Measurements from ENCODE around the gene OSBPL10. TPM values are rescaled to one million over a fixed set of nuclear protein-coding genes. Genes with fewer than 3 reads are reported as not detected.

The OSBPL10 gene
- total RNA-seq, 1 experiment from 2014 or later = 172 TPM

DNA sequence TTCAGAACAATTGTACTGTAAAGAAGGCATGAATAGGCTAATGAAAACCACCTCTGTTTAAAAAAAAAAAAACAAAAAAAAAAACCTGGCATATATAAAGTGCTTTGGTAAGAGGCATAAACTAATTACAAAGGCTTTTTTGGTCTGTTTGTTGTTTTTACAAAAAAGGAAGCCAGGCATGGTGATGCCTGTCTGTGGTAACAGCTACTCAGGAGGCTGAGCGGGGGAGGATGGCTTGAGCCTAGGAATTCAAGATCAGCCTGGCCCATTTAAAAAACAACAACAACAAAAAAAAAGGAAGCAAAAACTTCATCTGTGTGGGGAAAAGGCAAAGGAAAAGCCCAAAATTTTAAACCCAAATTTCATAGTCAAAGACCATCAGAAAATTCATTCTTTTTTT lies 47.0 kb downstream of the OSBPL10 start:
- intact Hi-C loops (cut with micrococcal nuclease) = no loop called here
- TF ChIP-seq, protein P1, sequence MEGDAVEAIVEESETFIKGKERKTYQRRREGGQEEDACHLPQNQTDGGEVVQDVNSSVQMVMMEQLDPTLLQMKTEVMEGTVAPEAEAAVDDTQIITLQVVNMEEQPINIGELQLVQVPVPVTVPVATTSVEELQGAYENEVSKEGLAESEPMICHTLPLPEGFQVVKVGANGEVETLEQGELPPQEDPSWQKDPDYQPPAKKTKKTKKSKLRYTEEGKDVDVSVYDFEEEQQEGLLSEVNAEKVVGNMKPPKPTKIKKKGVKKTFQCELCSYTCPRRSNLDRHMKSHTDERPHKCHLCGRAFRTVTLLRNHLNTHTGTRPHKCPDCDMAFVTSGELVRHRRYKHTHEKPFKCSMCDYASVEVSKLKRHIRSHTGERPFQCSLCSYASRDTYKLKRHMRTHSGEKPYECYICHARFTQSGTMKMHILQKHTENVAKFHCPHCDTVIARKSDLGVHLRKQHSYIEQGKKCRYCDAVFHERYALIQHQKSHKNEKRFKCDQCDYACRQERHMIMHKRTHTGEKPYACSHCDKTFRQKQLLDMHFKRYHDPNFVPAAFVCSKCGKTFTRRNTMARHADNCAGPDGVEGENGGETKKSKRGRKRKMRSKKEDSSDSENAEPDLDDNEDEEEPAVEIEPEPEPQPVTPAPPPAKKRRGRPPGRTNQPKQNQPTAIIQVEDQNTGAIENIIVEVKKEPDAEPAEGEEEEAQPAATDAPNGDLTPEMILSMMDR (IDR thresholded peaks at IDR 0.05; ENCODE audit: unreplicated experiment) = no peak
- DNase-seq (ENCODE audit: unreplicated experiment) = peak; percentile 45

DNA sequence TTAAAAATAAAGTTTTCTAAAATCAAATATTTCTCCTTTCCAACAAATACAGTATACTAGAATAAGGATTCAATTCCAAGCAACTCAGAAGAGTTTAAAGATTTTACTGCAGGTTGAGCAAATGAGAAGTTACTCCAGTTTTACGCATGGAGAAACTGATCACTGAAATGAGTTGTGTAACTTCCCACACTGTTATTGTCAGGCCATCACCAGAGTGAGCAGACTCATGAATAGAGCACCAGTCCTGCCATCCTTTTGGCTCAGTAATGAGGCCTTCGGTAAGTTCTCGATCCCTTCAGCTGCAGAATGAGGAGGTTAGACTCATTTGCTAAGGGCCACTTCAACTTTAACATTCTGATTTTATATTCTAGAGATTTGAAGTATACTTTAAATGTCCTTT lies 48.1 kb downstream of the OSBPL10 start:
- TF ChIP-seq, protein P1 (IDR thresholded peaks at IDR 0.05; ENCODE audit: unreplicated experiment) = no peak
- no peak for DNase-seq (ENCODE audit: unreplicated experiment)
- ChIA-PET CTCF (no interaction called here), POLR2A (interaction anchor here (2.0 kb wide), 1 partner anchor 42 kb away, joined by 5 read pairs; no protein-coding TSS in a partner anchor)
- no TSS peak for BruUV-seq (replicated peaks)
- Mint-ChIP-seq H3K4me1 (ENCODE audit: insufficient read depth, unreplicated experiment) (peaks cover 22% of the 10 kb centered on the region), H3K27me3 (ENCODE audit: insufficient read depth, unreplicated experiment) (no peaks in the 10 kb centered on the region), H3K27ac (ENCODE audit: low read depth, unreplicated experiment) (no peak overlapping the region), H3K9me3 (ENCODE audit: unreplicated experiment) (no peaks in the 10 kb centered on the region), H3K4me3 (ENCODE audit: unreplicated experiment) (no peak overlapping the region), H3K36me3 (ENCODE audit: insufficient read depth, unreplicated experiment) (no peaks in the 10 kb centered on the region)
- intact Hi-C loops (cut with micrococcal nuclease) = no loop called here

More for the DNA sequence above, 47.0 kb downstream of the OSBPL10 start:
- Mint-ChIP-seq H3K9me3 (ENCODE audit: unreplicated experiment) (no peaks in the 10 kb centered on the region), H3K36me3 (ENCODE audit: insufficient read depth, unreplicated experiment) (no peaks in the 10 kb centered on the region), H3K27me3 (ENCODE audit: insufficient read depth, unreplicated experiment) (no peaks in the 10 kb centered on the region), H3K4me3 (ENCODE audit: unreplicated experiment) (no peak overlapping the region), H3K27ac (ENCODE audit: low read depth, unreplicated experiment) (no peak overlapping the region), H3K4me1 (ENCODE audit: insufficient read depth, unreplicated experiment) (peaks cover 21% of the 10 kb centered on the region)
- no TSS peak for BruUV-seq (replicated peaks)
- POLR2A ChIA-PET = interaction anchor here (0.6 to 2.0 kb wide), 5 partner anchors 11 to 54 kb away, joined by 3 to 5 read pairs (median 4); no protein-coding TSS in a partner anchor
- CTCF ChIA-PET = interaction anchor here (0.7 kb wide), 1 partner anchor 37 kb away, joined by 4 read pairs; no protein-coding TSS in a partner anchor

DNA sequence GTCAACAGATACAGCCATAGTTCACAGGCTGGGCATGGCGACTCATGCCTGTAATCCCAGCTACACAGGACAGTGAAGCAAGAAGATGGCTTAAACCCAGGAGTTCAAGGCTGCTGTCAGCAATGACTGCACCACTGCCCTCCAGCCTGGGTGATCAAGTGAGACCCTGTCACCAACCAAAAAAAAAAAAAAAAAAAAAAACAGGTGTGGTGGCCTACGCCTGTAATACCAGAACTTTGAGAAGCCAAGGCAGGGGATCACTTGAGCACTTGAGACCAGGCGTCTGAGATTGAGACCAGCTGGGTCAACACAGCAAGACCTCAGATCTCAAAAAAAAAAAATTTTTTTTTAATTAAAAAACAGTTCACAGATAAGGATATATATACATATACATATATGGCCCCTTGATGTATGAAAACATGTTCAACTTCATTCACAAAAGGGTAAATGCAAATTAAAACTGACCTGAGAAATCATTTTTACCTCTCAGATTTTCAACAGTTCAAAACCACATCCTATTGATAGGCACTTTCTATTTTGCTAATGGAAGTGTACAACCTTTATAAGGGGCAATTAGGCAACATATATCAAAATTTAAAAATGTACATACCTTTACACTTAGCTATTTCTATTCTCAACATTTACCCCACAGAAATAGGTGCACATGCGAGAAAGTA lies 51.1 kb downstream of the OSBPL10 start:
- DNase-seq (ENCODE audit: unreplicated experiment) = no peak
- no TSS peak for BruUV-seq (replicated peaks)
- TF ChIP-seq, protein P1 (IDR thresholded peaks at IDR 0.05; ENCODE audit: unreplicated experiment) = no peak
- intact Hi-C loops (cut with micrococcal nuclease) = no loop called here
- ChIA-PET CTCF (interaction anchor here (0.5 to 0.6 kb wide), 3 partner anchors 48 to 271 kb away, joined by 3 to 4 read pairs (median 4); no protein-coding TSS in a partner anchor), POLR2A (interaction anchor here (0.7 to 1.3 kb wide), 2 partner anchors 49 kb away, joined by 4 to 6 read pairs; no protein-coding TSS in a partner anchor)
- no peaks in the 10 kb centered on the region for H3K36me3 Mint-ChIP-seq (ENCODE audit: insufficient read depth, unreplicated experiment)
- H3K9me3 Mint-ChIP-seq (ENCODE audit: unreplicated experiment) = no peaks in the 10 kb centered on the region
- H3K27me3 Mint-ChIP-seq (ENCODE audit: insufficient read depth, unreplicated experiment) = no peaks in the 10 kb centered on the region
- H3K4me3 Mint-ChIP-seq (ENCODE audit: unreplicated experiment) = no peak overlapping the region
- peaks cover 26% of the 10 kb centered on the region for H3K4me1 Mint-ChIP-seq (ENCODE audit: insufficient read depth, unreplicated experiment)
- no peak overlapping the region for H3K27ac Mint-ChIP-seq (ENCODE audit: low read depth, unreplicated experiment)

DNA sequence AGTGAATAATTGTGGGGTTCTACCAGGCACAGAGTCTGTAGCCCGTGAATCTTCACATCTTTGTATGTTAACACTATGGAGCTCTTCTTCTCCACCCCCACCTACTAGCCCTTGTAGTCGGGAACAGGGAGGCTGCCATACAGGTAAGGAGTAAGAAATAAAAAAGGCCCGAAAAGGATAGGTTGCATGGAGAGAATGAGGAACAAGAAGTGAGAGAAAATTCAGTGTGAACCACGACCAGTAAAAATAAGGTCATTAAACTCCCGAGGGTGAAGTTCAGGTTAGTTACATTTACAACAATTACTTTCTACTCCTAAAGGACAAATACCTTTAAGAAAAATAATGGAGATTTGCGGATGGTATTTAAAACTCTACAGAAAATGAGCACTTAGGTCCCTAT lies 53.3 kb downstream of the OSBPL10 start:
- ChIA-PET POLR2A (interaction anchor here (0.7 to 1.2 kb wide), 3 partner anchors 10 to 38 kb away, joined by 3 to 8 read pairs (median 3); no protein-coding TSS in a partner anchor), CTCF (interaction anchor here (0.6 to 0.7 kb wide), 2 partner anchors 41 to 317 kb away, joined by 3 to 4 read pairs; no protein-coding TSS in a partner anchor)
- peaks cover 11% of the 10 kb centered on the region for H3K36me3 Mint-ChIP-seq (ENCODE audit: insufficient read depth, unreplicated experiment)
- no TSS peak for BruUV-seq (replicated peaks)
- H3K9me3 Mint-ChIP-seq (ENCODE audit: unreplicated experiment) = no peaks in the 10 kb centered on the region
- peak overlapping the region; percentile 17 for H3K27ac Mint-ChIP-seq (ENCODE audit: low read depth, unreplicated experiment)
- H3K4me1 Mint-ChIP-seq (ENCODE audit: insufficient read depth, unreplicated experiment) = peaks cover 32% of the 10 kb centered on the region
- TF ChIP-seq, protein P1 (IDR thresholded peaks at IDR 0.05; ENCODE audit: unreplicated experiment) = no peak
- no peak for DNase-seq (ENCODE audit: unreplicated experiment)
- no peaks in the 10 kb centered on the region for H3K27me3 Mint-ChIP-seq (ENCODE audit: insufficient read depth, unreplicated experiment)
- H3K4me3 Mint-ChIP-seq (ENCODE audit: unreplicated experiment) = no peak overlapping the region
- intact Hi-C loops (cut with micrococcal nuclease) = no loop called here

All from MCF 10A (cell line).